Measurements from ENCODE around the gene IQCH. TPM values are rescaled to one million over a fixed set of nuclear protein-coding genes. Genes with fewer than 3 reads are reported as not detected.

IQCH gene
- polyA plus RNA-seq, 2 of the 4 experiments (the other 2 are of a cell fraction): 1.5 to 3.8 TPM

DNA sequence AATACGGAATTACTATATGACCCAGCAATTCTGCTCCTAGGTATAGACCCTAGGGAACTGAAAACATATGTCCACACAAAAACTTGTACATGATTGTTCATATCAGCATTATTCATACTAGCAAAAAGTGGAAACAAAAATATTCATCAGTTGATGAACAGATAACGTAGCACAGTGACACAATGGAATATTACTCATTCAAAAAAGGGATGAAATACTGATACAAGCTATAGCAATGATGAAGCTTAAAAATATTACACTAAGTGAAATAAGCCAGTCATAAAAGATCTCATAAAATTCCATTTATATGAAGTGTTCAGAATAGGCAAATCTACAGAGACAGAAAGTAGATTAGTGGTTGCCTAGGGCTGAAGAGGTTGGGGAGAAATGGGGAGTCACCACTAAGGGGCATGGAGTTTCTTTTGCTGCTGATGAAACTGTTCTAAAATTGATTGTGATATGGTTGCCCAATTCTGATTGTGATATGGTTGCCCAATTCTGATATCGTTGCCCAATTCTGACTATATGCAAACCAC is 276.9 kb downstream of the IQCH start:
- ChIA-PET CTCF (interaction anchor here (1.9 kb wide), 1 partner anchor 10 kb away, joined by 4 read pairs; the partner anchor contains the start of gene C15orf61), POLR2A (interaction anchor here (1.0 to 1.1 kb wide), 2 partner anchors 10 to 11 kb away, joined by 3 read pairs; partner anchors contain the start of gene MAP2K5)
- DNase-seq (ENCODE audit: low read depth in 1 of 2, low spot score in 1 of 2): no peak

DNA sequence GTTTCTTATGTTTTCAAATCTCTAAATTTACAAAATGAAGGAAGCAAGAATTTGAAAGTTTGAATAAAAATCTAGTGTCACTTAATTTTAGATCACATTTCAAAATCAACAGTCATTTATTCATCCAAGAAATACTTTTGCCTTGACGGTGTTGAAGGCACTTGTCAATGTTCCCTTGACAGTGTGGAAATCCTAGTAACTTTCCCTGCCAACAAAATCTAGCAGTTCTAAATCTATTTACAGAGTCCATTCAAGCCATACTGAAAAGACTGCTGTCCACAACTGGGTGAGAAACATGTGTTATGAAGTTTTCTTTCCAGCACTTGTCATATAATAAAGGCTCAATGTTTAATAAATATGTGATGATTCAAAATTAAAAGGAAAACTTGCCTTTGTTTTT is 279.3 kb downstream of the IQCH start:
- no peak for ATAC-seq
- POLR2A ChIA-PET: interaction anchor here (1.1 kb wide), 1 partner anchor 9 kb away, joined by 4 read pairs; the partner anchor contains the start of gene MAP2K5
- WGBS (ENCODE audit: missing lambda C conversion rate): 73% methylated on average over 1 of the region's 1 CpG

More for the DNA sequence above, 276.9 kb downstream of the IQCH start:
- ATAC-seq (peak; percentile 30 to 43; a peak in 2 of 6 replicates), FAIRE-seq (peak; percentile 43)
- Histone ChIP-seq H3K4me2 (no peak overlapping the region), H3K27ac (no peak overlapping the region), H3K4me3 (no peak overlapping the region), H3K9me3 (no peaks in the 10 kb centered on the region), H3K4me1 (no peaks in the 10 kb centered on the region)
- TF ChIP-seq MAFK (IDR thresholded peaks at IDR 0.05; ENCODE audit: partially characterized antibody) (peak; percentile 22), NR3C1 (IDR thresholded peaks at IDR 0.05) (no peak), POLR2A (IDR thresholded peaks at IDR 0.05; ENCODE audit: low read length) (no peak), RFX5 (IDR thresholded peaks at IDR 0.05) (no peak), FOSL2 (IDR thresholded peaks at IDR 0.05) (no peak), FOSL2 (CRISPR knock-in tag; IDR thresholded peaks at IDR 0.05) (no peak), MAZ (IDR thresholded peaks at IDR 0.05; ENCODE audit: borderline replicate concordance, low read depth, low read length) (no peak)
- TF ChIP-seq, protein P1, sequence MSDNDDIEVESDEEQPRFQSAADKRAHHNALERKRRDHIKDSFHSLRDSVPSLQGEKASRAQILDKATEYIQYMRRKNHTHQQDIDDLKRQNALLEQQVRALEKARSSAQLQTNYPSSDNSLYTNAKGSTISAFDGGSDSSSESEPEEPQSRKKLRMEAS (IDR thresholded peaks at IDR 0.05): no peak
- WGBS (ENCODE audit: missing lambda C conversion rate): 82% methylated on average over 3 of the region's 3 CpGs

DNA sequence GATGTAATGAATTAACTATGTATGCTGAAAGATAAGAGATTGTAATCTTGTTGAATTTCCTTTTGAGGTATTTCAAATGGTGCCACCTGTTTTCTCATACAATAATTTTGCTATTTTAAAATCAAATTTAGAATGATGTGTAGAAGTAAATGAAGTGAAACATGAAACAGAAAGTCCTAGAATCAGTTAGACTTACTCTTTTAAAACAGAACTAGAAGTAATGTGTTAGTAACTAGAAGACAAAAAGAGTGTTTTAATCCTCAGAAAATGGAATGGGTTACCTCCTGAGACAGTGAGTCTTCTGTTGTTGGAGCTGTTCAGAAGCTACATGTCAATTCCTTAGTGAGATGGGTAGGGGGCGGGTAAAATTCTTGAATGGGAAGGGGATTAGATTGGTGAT is 279.8 kb downstream of the IQCH start:
- no peak overlapping the region for H3K27ac ChIP-seq
- ATAC-seq (no peak), FAIRE-seq (peak; percentile 84), DNase-seq (ENCODE audit: low read depth in 1 of 2, low spot score in 1 of 2) (no peak)
- H3K4me2 ChIP-seq: no peak overlapping the region
- WGBS (ENCODE audit: missing lambda C conversion rate): 78% methylated on average over 1 of the region's 1 CpG
- ChIA-PET POLR2A (no interaction called here), CTCF (no interaction called here)
- H3K9me3 ChIP-seq: no peaks in the 10 kb centered on the region
- H3K4me1 ChIP-seq: no peaks in the 10 kb centered on the region
- H3K4me3 ChIP-seq: no peak overlapping the region
- TF ChIP-seq HOXB13 (CRISPR knock-in tag; IDR thresholded peaks at IDR 0.05; ENCODE audit: low read depth) (no peak), SMC3 (IDR thresholded peaks at IDR 0.05) (no peak), CEBPB (IDR thresholded peaks at IDR 0.05) (no peak), ELK1 (IDR thresholded peaks at IDR 0.05; ENCODE audit: low read depth, low read length) (no peak), RNF2 (IDR thresholded peaks at IDR 0.05; ENCODE audit: borderline replicate concordance, low read depth) (no peak)
- TF ChIP-seq, protein P1 (IDR thresholded peaks at IDR 0.05): no peak
- TF ChIP-seq, protein P2, sequence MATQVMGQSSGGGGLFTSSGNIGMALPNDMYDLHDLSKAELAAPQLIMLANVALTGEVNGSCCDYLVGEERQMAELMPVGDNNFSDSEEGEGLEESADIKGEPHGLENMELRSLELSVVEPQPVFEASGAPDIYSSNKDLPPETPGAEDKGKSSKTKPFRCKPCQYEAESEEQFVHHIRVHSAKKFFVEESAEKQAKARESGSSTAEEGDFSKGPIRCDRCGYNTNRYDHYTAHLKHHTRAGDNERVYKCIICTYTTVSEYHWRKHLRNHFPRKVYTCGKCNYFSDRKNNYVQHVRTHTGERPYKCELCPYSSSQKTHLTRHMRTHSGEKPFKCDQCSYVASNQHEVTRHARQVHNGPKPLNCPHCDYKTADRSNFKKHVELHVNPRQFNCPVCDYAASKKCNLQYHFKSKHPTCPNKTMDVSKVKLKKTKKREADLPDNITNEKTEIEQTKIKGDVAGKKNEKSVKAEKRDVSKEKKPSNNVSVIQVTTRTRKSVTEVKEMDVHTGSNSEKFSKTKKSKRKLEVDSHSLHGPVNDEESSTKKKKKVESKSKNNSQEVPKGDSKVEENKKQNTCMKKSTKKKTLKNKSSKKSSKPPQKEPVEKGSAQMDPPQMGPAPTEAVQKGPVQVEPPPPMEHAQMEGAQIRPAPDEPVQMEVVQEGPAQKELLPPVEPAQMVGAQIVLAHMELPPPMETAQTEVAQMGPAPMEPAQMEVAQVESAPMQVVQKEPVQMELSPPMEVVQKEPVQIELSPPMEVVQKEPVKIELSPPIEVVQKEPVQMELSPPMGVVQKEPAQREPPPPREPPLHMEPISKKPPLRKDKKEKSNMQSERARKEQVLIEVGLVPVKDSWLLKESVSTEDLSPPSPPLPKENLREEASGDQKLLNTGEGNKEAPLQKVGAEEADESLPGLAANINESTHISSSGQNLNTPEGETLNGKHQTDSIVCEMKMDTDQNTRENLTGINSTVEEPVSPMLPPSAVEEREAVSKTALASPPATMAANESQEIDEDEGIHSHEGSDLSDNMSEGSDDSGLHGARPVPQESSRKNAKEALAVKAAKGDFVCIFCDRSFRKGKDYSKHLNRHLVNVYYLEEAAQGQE (IDR thresholded peaks at IDR 0.05): no peak

More for the DNA sequence above, 279.3 kb downstream of the IQCH start:
- no peak overlapping the region for H3K4me2 ChIP-seq
- no peak for FAIRE-seq
- no peaks in the 10 kb centered on the region for H3K9me3 ChIP-seq
- no peak for DNase-seq (ENCODE audit: low read depth in 1 of 2, low spot score in 1 of 2)
- H3K27ac ChIP-seq: no peak overlapping the region
- TF ChIP-seq, protein P1 (IDR thresholded peaks at IDR 0.05): no peak
- TF ChIP-seq CHD4 (IDR thresholded peaks at IDR 0.05; ENCODE audit: borderline replicate concordance) (no peak), EHF (CRISPR knock-in tag; IDR thresholded peaks at IDR 0.05) (no peak), BHLHE40 (IDR thresholded peaks at IDR 0.05; ENCODE audit: low read depth, low read length) (no peak), SREBF2 (IDR thresholded peaks at IDR 0.05) (no peak), ESRRA (IDR thresholded peaks at IDR 0.05; ENCODE audit: borderline replicate concordance, low read length) (no peak), POLR2A (IDR thresholded peaks at IDR 0.05; ENCODE audit: low read length) (no peak), NPAS2 (CRISPR knock-in tag; IDR thresholded peaks at IDR 0.05; ENCODE audit: borderline replicate concordance) (no peak), BCL3 (IDR thresholded peaks at IDR 0.05) (no peak), ZFP36 (IDR thresholded peaks at IDR 0.05; ENCODE audit: borderline replicate concordance, partially characterized antibody) (no peak), HOXA7 (CRISPR knock-in tag; IDR thresholded peaks at IDR 0.05) (no peak), FOXS1 (CRISPR knock-in tag; IDR thresholded peaks at IDR 0.05) (no peak), HES2 (IDR thresholded peaks at IDR 0.05) (no peak), CHD2 (IDR thresholded peaks at IDR 0.05; ENCODE audit: low read length, partially characterized antibody) (no peak), MAZ (IDR thresholded peaks at IDR 0.05; ENCODE audit: borderline replicate concordance, low read depth, low read length) (no peak), ZNF302 (CRISPR knock-in tag; IDR thresholded peaks at IDR 0.05) (no peak)
- TF ChIP-seq, protein P3, sequence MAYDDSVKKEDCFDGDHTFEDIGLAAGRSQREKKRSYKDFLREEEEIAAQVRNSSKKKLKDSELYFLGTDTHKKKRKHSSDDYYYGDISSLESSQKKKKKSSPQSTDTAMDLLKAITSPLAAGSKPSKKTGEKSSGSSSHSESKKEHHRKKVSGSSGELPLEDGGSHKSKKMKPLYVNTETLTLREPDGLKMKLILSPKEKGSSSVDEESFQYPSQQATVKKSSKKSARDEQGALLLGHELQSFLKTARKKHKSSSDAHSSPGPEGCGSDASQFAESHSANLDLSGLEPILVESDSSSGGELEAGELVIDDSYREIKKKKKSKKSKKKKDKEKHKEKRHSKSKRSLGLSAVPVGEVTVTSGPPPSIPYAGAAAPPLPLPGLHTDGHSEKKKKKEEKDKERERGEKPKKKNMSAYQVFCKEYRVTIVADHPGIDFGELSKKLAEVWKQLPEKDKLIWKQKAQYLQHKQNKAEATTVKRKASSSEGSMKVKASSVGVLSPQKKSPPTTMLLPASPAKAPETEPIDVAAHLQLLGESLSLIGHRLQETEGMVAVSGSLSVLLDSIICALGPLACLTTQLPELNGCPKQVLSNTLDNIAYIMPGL (CRISPR knock-in tag; IDR thresholded peaks at IDR 0.05; ENCODE audit: borderline replicate concordance): no peak
- H3K4me3 ChIP-seq: no peak overlapping the region
- CTCF ChIA-PET: no interaction called here
- no peaks in the 10 kb centered on the region for H3K4me1 ChIP-seq

All from A549 (cell line).